WI38 (cell line): ENCODE data around the gene MELTF.

Experiments used
- H3K4me3 ChIP-seq: 2 replicates; pipeline ENCODE4 v1.5.1; 2011; ENCODE audit warnings: low read depth, mild to moderate bottlenecking, control low read depth, low read length
- TF ChIP-seq, protein P1 (sequence below): IDR thresholded peaks from 2 replicates; pipeline ENCODE4 v1.5.1; 2012; ENCODE audit warnings: low read depth, mild to moderate bottlenecking, control low read depth, low read length

Gene MELTF

DNA sequence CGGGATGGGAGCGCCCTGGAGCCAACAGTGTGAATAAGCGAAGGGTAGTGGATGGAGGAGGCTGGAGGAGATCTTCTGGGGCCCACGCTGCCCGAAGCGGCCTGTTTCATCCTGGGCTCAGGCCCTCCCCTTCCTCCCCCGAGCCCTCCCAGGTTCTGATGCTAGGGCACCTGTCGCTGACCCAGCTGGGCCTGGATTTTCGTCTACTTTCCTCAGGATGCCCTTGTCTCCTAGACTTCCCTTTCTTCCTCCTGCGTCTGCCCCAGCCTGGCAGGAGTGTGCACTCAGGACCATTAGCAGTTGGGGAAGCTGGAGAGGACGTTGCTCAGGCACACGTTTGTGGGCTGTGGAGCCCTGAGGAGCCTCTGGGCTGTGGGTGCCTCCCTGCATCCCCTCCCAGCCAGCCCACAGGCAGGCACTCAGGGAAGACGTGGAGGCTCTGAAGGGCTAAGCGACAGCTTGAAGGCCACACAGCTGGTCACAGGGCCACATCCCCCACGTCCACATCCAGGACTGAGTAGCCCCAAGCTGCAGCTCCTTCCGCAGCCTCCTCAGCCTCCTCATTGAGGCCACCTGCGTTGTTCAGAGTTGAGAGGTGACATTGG is 37.1 kb downstream of the MELTF start:
- TF ChIP-seq, protein P1, sequence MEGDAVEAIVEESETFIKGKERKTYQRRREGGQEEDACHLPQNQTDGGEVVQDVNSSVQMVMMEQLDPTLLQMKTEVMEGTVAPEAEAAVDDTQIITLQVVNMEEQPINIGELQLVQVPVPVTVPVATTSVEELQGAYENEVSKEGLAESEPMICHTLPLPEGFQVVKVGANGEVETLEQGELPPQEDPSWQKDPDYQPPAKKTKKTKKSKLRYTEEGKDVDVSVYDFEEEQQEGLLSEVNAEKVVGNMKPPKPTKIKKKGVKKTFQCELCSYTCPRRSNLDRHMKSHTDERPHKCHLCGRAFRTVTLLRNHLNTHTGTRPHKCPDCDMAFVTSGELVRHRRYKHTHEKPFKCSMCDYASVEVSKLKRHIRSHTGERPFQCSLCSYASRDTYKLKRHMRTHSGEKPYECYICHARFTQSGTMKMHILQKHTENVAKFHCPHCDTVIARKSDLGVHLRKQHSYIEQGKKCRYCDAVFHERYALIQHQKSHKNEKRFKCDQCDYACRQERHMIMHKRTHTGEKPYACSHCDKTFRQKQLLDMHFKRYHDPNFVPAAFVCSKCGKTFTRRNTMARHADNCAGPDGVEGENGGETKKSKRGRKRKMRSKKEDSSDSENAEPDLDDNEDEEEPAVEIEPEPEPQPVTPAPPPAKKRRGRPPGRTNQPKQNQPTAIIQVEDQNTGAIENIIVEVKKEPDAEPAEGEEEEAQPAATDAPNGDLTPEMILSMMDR = no peak
- no peak overlapping the region for H3K4me3 ChIP-seq

DNA sequence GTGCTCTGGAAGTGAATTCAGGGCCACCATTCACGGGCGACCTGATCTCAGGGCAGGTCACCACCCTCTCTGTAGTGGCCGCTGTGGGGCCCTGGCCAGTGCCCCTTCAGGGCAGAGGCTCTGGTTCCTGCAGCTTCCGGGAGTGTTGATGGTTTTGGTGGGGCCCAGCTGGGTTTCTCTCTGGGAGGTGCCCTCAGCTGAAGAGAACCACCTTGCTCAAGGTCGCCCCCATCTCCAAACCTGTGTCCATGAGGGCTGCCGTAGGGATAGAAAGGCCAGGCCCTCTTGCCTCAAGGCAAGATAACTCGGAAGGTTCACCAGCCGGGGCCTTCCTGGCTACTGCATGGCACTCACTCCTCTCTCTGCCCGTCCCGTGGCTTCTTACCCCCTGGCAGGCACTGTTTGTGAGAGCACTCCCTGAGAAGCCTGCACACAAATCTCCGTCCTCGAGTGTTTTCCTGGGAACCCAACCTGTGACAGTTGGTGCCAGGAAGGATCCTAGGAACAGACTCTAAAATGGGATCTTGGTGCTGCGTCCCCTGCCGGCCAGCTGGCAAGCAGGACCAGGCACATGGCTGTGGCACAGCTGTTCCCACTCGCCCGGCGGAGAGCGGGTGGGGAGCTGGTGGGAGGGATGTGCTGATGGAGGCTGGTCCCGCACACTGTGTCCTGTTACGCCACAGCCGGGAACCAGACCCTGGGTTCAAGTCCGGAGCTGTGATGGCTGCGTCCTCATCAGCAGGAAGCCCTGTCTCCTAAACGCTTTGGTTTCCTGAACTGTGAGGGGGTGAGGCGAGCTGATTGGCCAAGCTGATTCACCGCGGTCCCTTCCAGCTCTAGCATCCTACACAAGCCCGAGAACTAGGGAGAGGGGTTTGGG is 37.8 kb downstream of the MELTF start:
- H3K4me3 ChIP-seq = no peak overlapping the region
- TF ChIP-seq, protein P1 = no peak

DNA sequence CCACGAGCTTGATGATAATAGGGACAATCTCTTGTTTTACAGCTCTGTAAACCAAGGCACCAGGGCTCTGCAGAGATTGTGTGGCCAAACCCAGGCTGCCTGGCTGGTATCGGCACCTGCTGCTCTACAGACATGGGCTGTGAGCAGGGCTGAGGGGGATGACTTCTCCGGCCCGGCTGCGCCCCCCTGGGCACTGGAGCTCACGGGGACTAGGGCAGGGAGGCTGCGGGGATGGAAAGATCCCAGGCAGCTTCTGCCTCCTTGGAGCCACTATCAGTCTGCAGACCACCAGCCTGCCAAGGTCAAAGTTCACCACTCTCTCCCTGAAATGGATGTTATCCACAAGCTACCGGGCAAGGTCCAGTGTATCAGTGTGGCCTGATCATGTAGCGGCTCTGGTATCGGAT is 39.0 kb downstream of the MELTF start:
- H3K4me3 ChIP-seq = no peak overlapping the region
- TF ChIP-seq, protein P1 = no peak

DNA sequence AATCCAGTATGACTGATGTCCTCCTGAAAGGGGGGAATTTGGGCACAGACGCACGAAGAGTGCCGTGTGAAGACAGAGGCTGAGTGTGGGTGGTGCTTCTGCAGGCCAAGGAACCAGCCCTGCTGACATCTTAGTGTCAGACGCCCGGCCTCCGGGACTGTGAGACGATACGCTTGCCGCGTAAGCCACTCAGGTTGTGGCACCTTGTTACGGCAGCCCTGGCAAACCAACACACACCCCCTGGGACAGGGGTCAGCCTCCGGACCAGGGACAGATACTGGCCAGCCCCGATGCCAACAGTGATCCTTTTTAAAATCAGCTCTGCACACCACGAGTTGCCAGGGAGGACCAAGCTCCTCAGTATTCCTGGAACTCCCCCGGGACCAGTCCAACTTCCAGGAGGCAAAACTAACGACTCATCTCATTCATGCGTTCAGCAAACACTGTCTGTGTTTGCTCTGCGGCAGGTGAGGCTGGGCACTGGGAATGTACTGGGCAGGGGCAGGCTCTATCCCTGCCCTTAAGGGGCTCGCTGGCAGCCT is 39.8 kb downstream of the MELTF start:
- TF ChIP-seq, protein P1 = no peak
- H3K4me3 ChIP-seq = no peak overlapping the region

DNA sequence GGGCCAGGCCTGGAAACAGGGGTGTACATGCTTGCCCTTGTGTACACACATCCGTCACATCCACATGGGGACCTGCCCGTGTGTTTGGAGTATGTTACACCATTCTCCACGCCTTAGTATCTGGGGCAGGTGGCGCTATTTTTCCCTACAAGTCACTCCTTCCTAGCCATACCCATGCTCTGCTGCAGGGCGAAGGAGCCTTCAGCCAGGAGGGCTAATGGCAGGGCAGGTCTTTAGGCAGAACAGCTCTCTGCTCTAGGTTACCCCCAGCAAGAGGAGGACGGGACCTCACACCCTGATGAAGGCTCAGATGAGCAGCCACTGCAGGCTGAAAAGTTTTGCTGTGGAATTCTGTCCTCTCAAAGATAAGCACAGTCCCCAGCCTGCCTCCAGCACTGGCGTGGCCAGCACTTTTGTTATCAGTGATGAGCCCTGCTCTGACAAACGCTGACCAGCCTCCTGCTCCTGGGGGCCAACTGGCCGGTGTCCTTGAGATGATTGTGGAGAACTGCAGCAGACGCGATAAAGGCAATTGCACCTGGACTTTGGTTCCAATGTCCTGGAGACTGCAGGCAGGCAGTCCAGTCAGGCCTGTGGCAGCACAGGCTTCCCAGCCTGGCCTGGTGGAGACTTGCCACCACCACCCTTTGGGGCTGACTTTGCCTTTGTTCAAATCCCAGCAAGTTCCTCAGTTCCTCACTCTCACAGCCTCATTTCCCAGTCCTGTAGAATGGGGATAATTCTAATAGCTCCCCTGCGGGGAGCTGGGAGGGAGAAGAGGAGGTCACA is 41.2 kb downstream of the MELTF start:
- TF ChIP-seq, protein P1 = no peak
- no peak overlapping the region for H3K4me3 ChIP-seq

DNA sequence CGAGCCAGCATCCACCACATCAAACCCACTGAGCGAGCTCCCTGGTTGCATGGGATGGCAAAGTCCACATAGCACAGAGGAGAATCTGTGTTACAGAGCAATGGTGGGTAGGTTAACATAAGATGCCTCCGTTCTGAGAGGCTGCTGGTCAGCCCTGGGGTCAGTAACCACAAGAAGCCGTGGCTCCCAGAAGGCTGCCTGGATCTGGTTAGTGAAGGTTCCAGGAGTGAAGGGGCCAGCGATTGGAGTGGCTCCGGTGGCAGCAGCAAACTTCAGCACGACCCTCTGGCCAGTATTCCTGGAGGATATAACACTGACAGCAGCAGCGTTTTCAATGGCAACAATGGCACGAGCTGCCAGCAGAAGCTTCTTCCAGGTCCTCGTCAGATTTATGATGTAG is 42.6 kb downstream of the MELTF start:
- TF ChIP-seq, protein P1 = no peak
- no peak overlapping the region for H3K4me3 ChIP-seq
